ENCODE results near the gene PROSER2.

GRCh38 chr10:11775412-11775811 lies 47.7 kb upstream of the PROSER2 start:
- TF ChIP-seq CTCF (IDR thresholded peaks at IDR 0.05): no peak
- TF ChIP-seq SIN3A (IDR thresholded peaks at IDR 0.05; ENCODE audit: borderline replicate concordance, insufficient read depth, low read depth, low read length): no peak
- TF ChIP-seq REST (IDR thresholded peaks at IDR 0.05; ENCODE audit: insufficient read depth in 1 of 2, low read depth in 2 of 2, low read length in 1 of 2): no peak

Measured in Panc1 (cell line).